CD4-positive, alpha-beta memory T cell (primary cell): Measurements from ENCODE around the gene CHDH. TPM values are rescaled to one million over a fixed set of nuclear protein-coding genes. Genes with fewer than 3 reads are reported as not detected.

Experiments
- CTCF ChIA-PET: fragments of 350-600 bp; sonication (Branson Sonifier 250); formaldehyde crosslinking; loops from one replicate; lab custom pipeline; 2021; ENCODE audit warnings: inconsistent platforms; ENCODE audit not compliant: partially characterized antibody; lab: Charles Lee
- POLR2A ChIA-PET: fragments of 350-600 bp; sonication (Branson Sonifier 250); formaldehyde crosslinking; loops from one replicate; lab custom pipeline; 2021; ENCODE audit not compliant: partially characterized antibody; lab: Charles Lee
- DNase-seq, 5 donors: peaks; one replicate each; pipeline versions ENCODE4 v3.0.0 to v3.0.0-alpha.2; 2020 to 2022; ENCODE audit warnings: mixed read lengths in 1 of 5
- H3K27ac ChIP-seq: one replicate; pipeline ENCODE4 v1.7.0; 2013; ENCODE audit warnings: low read depth, low read length
- H3K27me3 ChIP-seq: 2 replicates; pipeline ENCODE4 v1.7.0; 2013; ENCODE audit warnings: mild to moderate bottlenecking, low read length, moderate library complexity; ENCODE audit not compliant: insufficient read depth
- H3K36me3 ChIP-seq: 2 replicates; pipeline ENCODE4 v1.7.0; 2013; ENCODE audit warnings: mild to moderate bottlenecking, low read length, moderate library complexity; ENCODE audit not compliant: insufficient read depth
- H3K4me1 ChIP-seq: 2 replicates; pipeline ENCODE4 v1.7.0; 2013; ENCODE audit warnings: mild to moderate bottlenecking, low read length, moderate library complexity; ENCODE audit not compliant: insufficient read depth
- H3K4me3 ChIP-seq, 2 donors: one replicate each; pipeline ENCODE4 v1.7.0; 2013; ENCODE audit warnings: low read length in 2 of 2, mild to moderate bottlenecking in 1 of 2
- H3K9me3 ChIP-seq, 2 donors: one replicate each; pipeline ENCODE4 v1.7.0; 2013; ENCODE audit warnings: low read length in 2 of 2, control low read depth in 1 of 2; ENCODE audit not compliant: control insufficient read depth in 1 of 2
- H3K27ac Mint-ChIP-seq, 7 donors: one replicate each; pipeline ENCODE4 v1.8.0; 2020 to 2021; ENCODE audit warnings: mixed read lengths in 7 of 7, mild to moderate bottlenecking in 6 of 7, inconsistent platforms in 3 of 7, moderate library complexity in 3 of 7
- H3K27me3 Mint-ChIP-seq, 2 donors: one replicate each; pipeline ENCODE4 v1.8.0; 2020 to 2021; ENCODE audit warnings: mixed read lengths in 2 of 2
- H3K36me3 Mint-ChIP-seq, 2 donors: one replicate each; pipeline ENCODE4 v1.8.0; 2020 to 2021; ENCODE audit warnings: mixed read lengths in 2 of 2, inconsistent platforms in 1 of 2, mild to moderate bottlenecking in 1 of 2
- H3K4me1 Mint-ChIP-seq, 4 donors: one replicate each; pipeline ENCODE4 v1.8.0; 2020 to 2021; ENCODE audit warnings: mixed read lengths in 4 of 4, mild to moderate bottlenecking in 1 of 4
- H3K4me3 Mint-ChIP-seq, 8 donors: one replicate each; pipeline ENCODE4 v1.8.0; 2020 to 2021; ENCODE audit warnings: mixed read lengths in 8 of 8, mild to moderate bottlenecking in 7 of 8, moderate library complexity in 6 of 8, inconsistent platforms in 3 of 8
- H3K9me3 Mint-ChIP-seq, 8 donors: one replicate each; pipeline ENCODE4 v1.8.0; 2020 to 2021; ENCODE audit warnings: mixed read lengths in 8 of 8, mild to moderate bottlenecking in 5 of 8, inconsistent platforms in 3 of 8, moderate library complexity in 1 of 8
- intact Hi-C: fragments of 100-400 bp; cut with micrococcal nuclease; formaldehyde crosslinking; loops from one replicate; pipeline ENCODE4 v1.15.1; 2023
- polyA plus RNA-seq, 2 donors: library from polyadenylated mRNA; unstranded; fragments of 300-500 nt; fragmentation: Illumina TruSeq; gene quantifications; one replicate each; pipeline ENCODE4 v1.2.3, GENCODE V29; 2021
- total RNA-seq, 2 experiments: library from RNA; stranded (reverse); gene quantifications; one replicate each; pipeline ENCODE4 v1.2.3, GENCODE V29; 2021

The CHDH gene
- total and polyA plus RNA-seq, 4 experiments from 2014 or later = 0.23 to 0.67 (median 0.47) TPM; not detected in 1

DNA sequence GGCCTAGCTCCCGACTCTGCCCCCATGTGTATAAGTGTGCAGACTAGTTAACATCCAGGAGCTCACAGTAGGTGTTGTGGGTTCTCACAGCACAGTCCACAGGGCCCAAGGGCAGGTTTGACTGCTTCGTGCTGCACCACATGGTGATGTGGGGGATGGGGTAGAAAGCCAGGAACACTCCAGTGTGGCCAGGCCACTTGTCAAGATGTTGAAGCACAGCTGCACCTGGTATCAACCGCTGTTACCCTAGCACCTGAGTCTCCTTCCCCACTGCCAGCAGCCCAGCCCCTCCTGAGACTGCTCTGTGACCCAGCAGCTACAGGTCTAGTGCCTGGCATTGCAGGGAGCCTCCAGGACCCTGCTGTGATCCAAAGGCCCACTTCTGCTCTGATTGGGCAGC, 53.4 kb downstream of the CHDH start:
- no peak overlapping the region for H3K27ac ChIP-seq
- no peaks in the 10 kb centered on the region for H3K36me3 ChIP-seq
- no peak for DNase-seq
- Mint-ChIP-seq H3K4me3 (no peak overlapping the region), H3K4me1 (no peaks in the 10 kb centered on the region), H3K9me3 (peaks cover 0 to 2% (median 0%) of the 10 kb centered on the region in 8 donors), H3K27me3 (peaks cover 0 to 10% of the 10 kb centered on the region in 2 donors), H3K27ac (no peak overlapping the region), H3K36me3 (no peaks in the 10 kb centered on the region)
- POLR2A ChIA-PET = no interaction called here
- no peak overlapping the region for H3K4me3 ChIP-seq
- H3K9me3 ChIP-seq = no peaks in the 10 kb centered on the region
- CTCF ChIA-PET = no interaction called here
- no peaks in the 10 kb centered on the region for H3K4me1 ChIP-seq
- H3K27me3 ChIP-seq = no peaks in the 10 kb centered on the region
- intact Hi-C loops = no loop called here

DNA sequence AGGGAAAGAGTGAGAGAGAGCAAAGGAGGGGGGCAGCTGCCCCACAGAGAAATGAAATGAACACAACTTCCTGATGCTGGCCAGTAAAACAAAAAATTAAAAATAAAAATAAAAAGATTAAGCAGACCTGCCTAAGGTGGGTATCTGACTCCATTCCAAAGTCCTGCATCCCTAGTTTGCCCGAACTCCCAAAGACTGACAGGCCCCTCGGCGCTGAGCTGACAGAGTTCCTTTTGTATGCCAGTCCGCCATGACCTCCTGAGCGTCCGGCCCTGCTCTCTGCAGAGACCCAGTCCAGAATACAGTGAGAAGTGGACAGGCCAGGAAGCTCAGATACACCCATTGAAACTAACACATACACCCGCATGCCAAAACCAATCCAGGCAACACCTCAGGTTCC, 54.9 kb downstream of the CHDH start:
- Histone ChIP-seq H3K4me1 (no peaks in the 10 kb centered on the region), H3K27me3 (no peaks in the 10 kb centered on the region), H3K27ac (no peak overlapping the region), H3K9me3 (no peaks in the 10 kb centered on the region), H3K36me3 (no peaks in the 10 kb centered on the region), H3K4me3 (no peak overlapping the region)
- Mint-ChIP-seq H3K4me1 (no peaks in the 10 kb centered on the region), H3K27ac (no peak overlapping the region), H3K9me3 (peaks cover 0 to 2% (median 0%) of the 10 kb centered on the region in 8 donors), H3K36me3 (no peaks in the 10 kb centered on the region), H3K27me3 (peaks cover 3 to 15% of the 10 kb centered on the region in 2 donors), H3K4me3 (no peak overlapping the region)
- intact Hi-C loops = no loop called here
- POLR2A ChIA-PET = no interaction called here
- CTCF ChIA-PET = no interaction called here
- no peak for DNase-seq

DNA sequence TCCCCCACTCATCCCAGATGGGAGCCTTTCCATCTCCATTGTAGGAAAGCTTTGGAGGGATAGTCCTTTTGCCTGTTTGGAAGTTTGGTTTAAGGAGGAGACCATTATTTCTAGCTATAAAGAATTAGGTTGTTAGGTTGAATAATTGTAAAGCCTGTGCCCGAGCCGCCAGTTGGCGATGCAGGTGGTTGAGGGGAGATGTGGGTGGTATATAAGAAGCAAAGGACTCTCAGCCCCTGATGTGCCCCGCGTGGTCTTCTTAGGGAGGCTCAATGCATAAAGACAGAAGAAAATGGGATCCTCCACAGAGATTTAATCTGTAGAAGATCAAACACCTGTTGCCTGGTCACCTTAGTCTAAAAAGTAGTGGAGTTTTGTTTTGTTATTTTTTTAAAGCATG, 55.7 kb downstream of the CHDH start:
- peaks cover 3 to 15% of the 10 kb centered on the region in 2 donors for H3K27me3 Mint-ChIP-seq
- H3K27ac Mint-ChIP-seq = no peak overlapping the region
- intact Hi-C loops = no loop called here
- DNase-seq = no peak
- no peaks in the 10 kb centered on the region for H3K36me3 Mint-ChIP-seq
- Histone ChIP-seq H3K27ac (no peak overlapping the region), H3K27me3 (no peaks in the 10 kb centered on the region), H3K36me3 (no peaks in the 10 kb centered on the region), H3K4me3 (no peak overlapping the region), H3K4me1 (no peaks in the 10 kb centered on the region), H3K9me3 (no peaks in the 10 kb centered on the region)
- H3K4me1 Mint-ChIP-seq = no peaks in the 10 kb centered on the region
- H3K4me3 Mint-ChIP-seq = no peak overlapping the region
- peaks cover 0 to 2% (median 0%) of the 10 kb centered on the region in 8 donors for H3K9me3 Mint-ChIP-seq
- ChIA-PET POLR2A (no interaction called here), CTCF (no interaction called here)

DNA sequence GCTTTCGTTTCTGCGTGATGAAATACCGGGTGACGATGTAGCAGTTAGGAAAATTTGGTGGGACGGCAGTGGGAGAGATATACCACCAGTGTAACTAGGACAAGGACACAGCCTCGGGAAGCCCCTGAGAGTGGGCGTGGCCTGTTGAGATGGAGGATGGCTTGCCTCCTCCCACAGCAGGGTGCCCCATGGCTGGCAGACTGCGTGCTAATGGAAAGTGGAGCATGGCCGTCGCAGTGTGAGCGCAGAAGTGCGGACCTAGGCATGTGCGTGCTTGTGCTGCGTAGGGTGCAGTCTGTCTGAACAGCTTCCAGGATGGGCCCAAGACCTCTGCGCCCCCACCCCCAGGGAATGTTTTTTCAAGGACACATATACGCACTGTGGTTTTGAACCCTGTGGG, 56.8 kb downstream of the CHDH start:
- Mint-ChIP-seq H3K36me3 (no peaks in the 10 kb centered on the region), H3K4me1 (no peaks in the 10 kb centered on the region), H3K9me3 (peaks cover 0 to 2% (median 0%) of the 10 kb centered on the region in 8 donors), H3K4me3 (no peak overlapping the region), H3K27me3 (peaks cover 3 to 11% of the 10 kb centered on the region in 2 donors), H3K27ac (no peak overlapping the region)
- Histone ChIP-seq H3K9me3 (no peaks in the 10 kb centered on the region), H3K4me3 (no peak overlapping the region), H3K4me1 (no peaks in the 10 kb centered on the region), H3K27me3 (no peaks in the 10 kb centered on the region), H3K27ac (no peak overlapping the region), H3K36me3 (no peaks in the 10 kb centered on the region)
- intact Hi-C loops = no loop called here
- DNase-seq = no peak
- CTCF ChIA-PET = no interaction called here
- POLR2A ChIA-PET = no interaction called here

DNA sequence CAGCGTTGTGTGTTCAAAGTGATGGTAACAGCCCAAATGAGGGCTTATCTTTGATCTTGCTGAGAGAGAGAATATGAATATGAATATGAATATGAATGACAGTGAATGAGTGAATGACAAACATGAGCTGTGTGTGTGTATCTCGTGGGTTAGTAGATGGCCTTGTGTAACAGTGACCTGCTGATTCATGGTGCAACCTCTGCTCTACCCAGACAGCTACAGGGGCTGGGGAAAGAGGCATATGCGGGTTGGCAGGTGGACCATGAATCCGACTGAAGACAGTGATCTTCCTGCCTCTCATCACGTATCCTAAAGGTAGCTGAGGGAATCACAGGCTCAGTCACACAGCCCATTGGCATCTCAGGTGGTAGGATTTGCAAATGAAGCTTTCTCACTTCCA, 58.2 kb downstream of the CHDH start:
- Mint-ChIP-seq H3K36me3 (no peaks in the 10 kb centered on the region), H3K27ac (no peak overlapping the region), H3K9me3 (peaks cover 0 to 1% (median 0%) of the 10 kb centered on the region in 8 donors), H3K4me1 (no peaks in the 10 kb centered on the region), H3K4me3 (no peak overlapping the region), H3K27me3 (peaks cover 3 to 11% of the 10 kb centered on the region in 2 donors)
- no peak for DNase-seq
- intact Hi-C loops = no loop called here
- Histone ChIP-seq H3K4me1 (no peaks in the 10 kb centered on the region), H3K4me3 (no peak overlapping the region), H3K27me3 (no peaks in the 10 kb centered on the region), H3K27ac (no peak overlapping the region), H3K36me3 (no peaks in the 10 kb centered on the region), H3K9me3 (no peaks in the 10 kb centered on the region)
- POLR2A ChIA-PET = no interaction called here
- CTCF ChIA-PET = no interaction called here

DNA sequence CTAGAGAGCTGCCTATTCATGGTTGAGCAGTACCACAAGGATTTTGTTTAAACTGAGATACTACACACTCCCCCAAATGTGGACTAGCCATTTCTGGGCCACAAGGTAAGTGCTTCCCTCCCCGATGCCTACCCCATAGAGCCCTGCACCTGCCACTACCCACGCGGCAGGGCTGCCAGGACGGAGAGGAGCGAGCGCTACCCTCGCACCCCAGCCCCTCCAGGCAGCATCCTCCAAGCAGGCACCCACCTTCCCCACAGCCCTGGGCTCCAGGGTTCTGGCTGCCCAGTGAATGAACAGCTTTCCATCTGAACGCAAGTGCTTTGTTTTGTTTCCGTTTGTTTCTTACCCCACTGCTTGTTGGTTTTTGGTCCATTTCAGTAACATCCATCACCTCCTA, 59.2 kb downstream of the CHDH start:
- CTCF ChIA-PET = no interaction called here
- Mint-ChIP-seq H3K36me3 (no peaks in the 10 kb centered on the region), H3K4me3 (no peak overlapping the region), H3K4me1 (no peaks in the 10 kb centered on the region), H3K9me3 (no peaks in the 10 kb centered on the region), H3K27me3 (peaks cover 3 to 11% of the 10 kb centered on the region in 2 donors), H3K27ac (no peak overlapping the region)
- no peaks in the 10 kb centered on the region for H3K4me1 ChIP-seq
- H3K36me3 ChIP-seq = no peaks in the 10 kb centered on the region
- H3K27ac ChIP-seq = no peak overlapping the region
- intact Hi-C loops = no loop called here
- H3K27me3 ChIP-seq = no peaks in the 10 kb centered on the region
- H3K9me3 ChIP-seq = no peaks in the 10 kb centered on the region
- H3K4me3 ChIP-seq = no peak overlapping the region
- POLR2A ChIA-PET = no interaction called here
- no peak for DNase-seq

DNA sequence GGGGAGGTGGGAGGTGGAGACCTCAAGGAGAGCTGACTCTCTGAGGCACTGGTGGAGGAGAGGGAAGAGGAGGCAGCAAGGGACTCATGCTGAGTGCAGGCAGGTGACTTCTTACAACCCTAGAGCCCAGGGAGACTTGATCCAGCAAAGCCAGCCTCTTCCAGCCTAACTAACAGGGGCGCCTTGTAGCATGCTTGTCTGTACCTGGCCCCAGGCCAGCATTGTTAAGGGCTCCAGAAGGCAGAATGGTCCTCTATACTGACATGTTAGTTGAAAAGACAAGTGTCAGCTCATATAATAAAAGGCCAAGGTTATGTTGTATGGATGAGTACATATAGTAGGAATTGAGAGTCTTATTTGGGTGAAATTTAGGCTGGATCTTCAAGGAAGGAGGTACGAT, 65.4 kb downstream of the CHDH start:
- H3K36me3 Mint-ChIP-seq = no peaks in the 10 kb centered on the region
- H3K27ac ChIP-seq = no peak overlapping the region

DNA sequence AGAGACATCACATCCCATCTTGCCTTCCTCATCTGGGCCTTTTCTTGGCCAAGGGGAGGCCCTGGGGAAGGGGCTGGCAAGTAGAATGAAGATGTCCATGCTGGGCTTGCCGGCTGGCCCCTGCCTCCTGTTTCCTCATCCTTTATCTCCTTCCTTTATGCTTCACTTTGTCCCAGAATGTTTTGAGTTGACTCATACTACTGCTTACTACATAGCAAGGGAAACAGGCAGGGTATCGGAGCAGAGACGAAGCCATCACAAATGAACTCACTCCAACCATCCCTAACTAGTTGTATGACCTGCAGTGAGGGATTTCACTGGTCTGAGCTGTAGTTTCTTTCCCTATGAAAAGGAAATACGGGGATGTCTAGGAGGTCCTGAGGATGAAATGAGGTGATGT, 66.0 kb downstream of the CHDH start:
- intact Hi-C loops = no loop called here
- H3K9me3 ChIP-seq = no peaks in the 10 kb centered on the region
- no peak overlapping the region for H3K4me3 ChIP-seq
- Mint-ChIP-seq H3K9me3 (no peaks in the 10 kb centered on the region), H3K27ac (no peak overlapping the region), H3K4me1 (no peaks in the 10 kb centered on the region), H3K27me3 (peaks cover 4% of the 10 kb centered on the region in 2 donors), H3K4me3 (no peak overlapping the region), H3K36me3 (no peaks in the 10 kb centered on the region)
- H3K4me1 ChIP-seq = no peaks in the 10 kb centered on the region
- POLR2A ChIA-PET = no interaction called here
- H3K27ac ChIP-seq = no peak overlapping the region
- no peak for DNase-seq
- H3K36me3 ChIP-seq = no peaks in the 10 kb centered on the region
- H3K27me3 ChIP-seq = no peaks in the 10 kb centered on the region
- CTCF ChIA-PET = no interaction called here

More for the DNA sequence above, 65.4 kb downstream of the CHDH start:
- no peaks in the 10 kb centered on the region for H3K4me1 Mint-ChIP-seq
- Histone ChIP-seq H3K4me1 (no peaks in the 10 kb centered on the region), H3K4me3 (no peak overlapping the region), H3K9me3 (no peaks in the 10 kb centered on the region), H3K27me3 (no peaks in the 10 kb centered on the region), H3K36me3 (no peaks in the 10 kb centered on the region)
- intact Hi-C loops = no loop called here
- no peaks in the 10 kb centered on the region for H3K9me3 Mint-ChIP-seq
- CTCF ChIA-PET = no interaction called here
- peaks cover 4% of the 10 kb centered on the region in 2 donors for H3K27me3 Mint-ChIP-seq
- DNase-seq = no peak
- POLR2A ChIA-PET = no interaction called here
- no peak overlapping the region for H3K4me3 Mint-ChIP-seq
- no peak overlapping the region for H3K27ac Mint-ChIP-seq
